H1 (cell line): ENCODE results near the gene TBC1D32. TPM values are rescaled to one million over a fixed set of nuclear protein-coding genes. Genes with fewer than 3 reads are reported as not detected.

Source experiments
- CTCF ChIA-PET: fragments of 300-600 bp; sonication (Branson Sonifier 250); formaldehyde crosslinking; loops from one replicate; lab custom pipeline; 2021; ENCODE audit not compliant: partially characterized antibody; lab: Charles Lee
- POLR2A ChIA-PET: fragments of 300-600 bp; sonication (Branson Sonifier 250); formaldehyde crosslinking; loops from one replicate; lab custom pipeline; 2021; ENCODE audit warnings: inconsistent platforms; ENCODE audit not compliant: partially characterized antibody; lab: Charles Lee
- DNase-seq, 2 experiments: peaks; one replicate each; pipeline versions ENCODE4 v3.0.0 to v3.0.0-alpha.2; 2010 to 2022; ENCODE audit warnings: low spot score in 2 of 2, low read depth in 1 of 2, mixed read lengths in 1 of 2
- FAIRE-seq: peaks from 2 replicates; lab custom pipeline; 2011; peaks lifted over from hg19 to GRCh38; lab: Jason Lieb, UNC
- H2AFZ ChIP-seq: 2 replicates; pipeline ENCODE4 v1.8.1; 2012; ENCODE audit warnings: low read length, inconsistent platforms
- H2AK5ac ChIP-seq: 2 replicates; pipeline ENCODE4 v1.6.1; 2013; ENCODE audit warnings: low read depth, low read length
- H2BK120ac ChIP-seq: replicated peaks from 2 replicates; pipeline ENCODE3; 2013; ENCODE audit warnings: low read depth, low read length, inconsistent platforms
- H2BK12ac ChIP-seq: 2 replicates; pipeline ENCODE4 v1.6.1; 2013; ENCODE audit warnings: low read depth, low read length
- H2BK15ac ChIP-seq: 2 replicates; pipeline ENCODE4 v1.6.1; 2013; ENCODE audit warnings: low read length
- H2BK20ac ChIP-seq: 2 replicates; pipeline ENCODE4 v1.6.1; 2013; ENCODE audit warnings: low read length
- H2BK5ac ChIP-seq: 2 replicates; pipeline ENCODE4 v1.6.1; 2013; ENCODE audit warnings: low read depth, low read length
- H3K14ac ChIP-seq: 2 replicates; pipeline ENCODE4 v1.6.1; 2013; ENCODE audit warnings: inconsistent platforms; ENCODE audit not compliant: insufficient read length
- H3K18ac ChIP-seq: 2 replicates; pipeline ENCODE4 v1.6.1; 2013; ENCODE audit warnings: low read length; ENCODE audit errors: extremely low read depth
- H3K23ac ChIP-seq: 2 replicates; pipeline ENCODE4 v1.6.1; 2013; ENCODE audit warnings: inconsistent platforms; ENCODE audit not compliant: insufficient read length
- H3K23me2 ChIP-seq: 2 replicates; pipeline ENCODE4 v1.6.1; 2013; ENCODE audit warnings: low read depth, low read length
- H3K27ac ChIP-seq: 2 replicates; pipeline ENCODE4 v1.6.1; 2011; ENCODE audit warnings: low read depth, low read length, inconsistent platforms
- H3K27me3 ChIP-seq, 4 experiments: replicated peaks in 1 of 4; 1 replicate in 1 of 4; 2 replicates in 3 of 4; pipeline versions ENCODE4 v1.6.1 to v1.8.1; 2011 to 2013; ENCODE audit warnings: low read length in 3 of 4, mild to moderate bottlenecking in 3 of 4, inconsistent platforms in 2 of 4, mixed read lengths in 2 of 4, moderate library complexity in 1 of 4; ENCODE audit not compliant: control insufficient read depth in 3 of 4, insufficient read depth in 3 of 4; ENCODE audit errors: extremely low read depth in 1 of 4
- H3K36me3 ChIP-seq, 4 experiments: 2 replicates each; pipeline versions ENCODE4 v1.6.1 to v1.8.1; 2011 to 2013; ENCODE audit warnings: mild to moderate bottlenecking in 4 of 4, low read length in 3 of 4, moderate library complexity in 2 of 4, control low read depth in 1 of 4, inconsistent platforms in 1 of 4; ENCODE audit not compliant: insufficient read depth in 4 of 4, control insufficient read depth in 2 of 4
- H3K4ac ChIP-seq: replicated peaks from 2 replicates; pipeline ENCODE3; 2013; ENCODE audit warnings: low read length, low read depth, mixed read lengths, inconsistent platforms; ENCODE audit not compliant: insufficient read length
- H3K4me1 ChIP-seq, 4 experiments: replicated peaks in 1 of 4; 1 replicate in 1 of 4; 2 replicates in 3 of 4; pipeline versions ENCODE4 v1.6.1 to v1.8.1; 2011 to 2013; ENCODE audit warnings: low read length in 3 of 4, inconsistent platforms in 2 of 4, mixed read lengths in 1 of 4; ENCODE audit not compliant: insufficient read depth in 4 of 4, control insufficient read depth in 3 of 4
- H3K4me2 ChIP-seq, 2 experiments: 2 replicates each; pipeline versions ENCODE4 v1.6.1 to v1.8.1; 2011 to 2013; ENCODE audit warnings: low read depth in 2 of 2, low read length in 2 of 2, control low read depth in 1 of 2, inconsistent platforms in 1 of 2, mild to moderate bottlenecking in 1 of 2; ENCODE audit not compliant: insufficient read depth in 1 of 2
- H3K4me3 ChIP-seq, 4 experiments: fragments of 200-600, 300-600 bp in 1 of 4; sonication (generic), shearing (Covaris generic), sonication (Bioruptor Twin) in 1 of 4; 2 replicates each; pipeline versions ENCODE4 v1.5.1 to v1.8.1; 2011 to 2016; ENCODE audit warnings: low read length in 4 of 4, low read depth in 3 of 4, control low read depth in 2 of 4, inconsistent platforms in 2 of 4, mild to moderate bottlenecking in 2 of 4, mixed read lengths in 1 of 4, moderate library complexity in 1 of 4; ENCODE audit not compliant: insufficient read depth in 2 of 4; ENCODE audit errors: extremely low read depth in 1 of 4
- H3K56ac ChIP-seq: replicated peaks from 2 replicates; pipeline ENCODE3; 2013; ENCODE audit warnings: low read depth, mild to moderate bottlenecking, mixed read lengths, low read length, inconsistent platforms; ENCODE audit not compliant: insufficient read length
- H3K79me1 ChIP-seq: 2 replicates; pipeline ENCODE4 v1.6.1; 2013; ENCODE audit warnings: low read depth, low read length, control low read depth
- H3K79me2 ChIP-seq, 2 experiments: 2 replicates each; pipeline versions ENCODE4 v1.6.1 to v1.8.1; 2012 to 2013; ENCODE audit warnings: low read length in 2 of 2, mild to moderate bottlenecking in 2 of 2, inconsistent platforms in 1 of 2; ENCODE audit not compliant: insufficient read depth in 2 of 2, control insufficient read depth in 1 of 2
- H3K9ac ChIP-seq, 4 experiments: replicated peaks in 1 of 4; 1 replicate in 1 of 4; 2 replicates in 3 of 4; pipeline versions ENCODE4 v1.6.1 to v1.8.1; 2011 to 2013; ENCODE audit warnings: low read depth in 3 of 4, low read length in 3 of 4, control low read depth in 2 of 4, mild to moderate bottlenecking in 2 of 4, moderate library complexity in 2 of 4, inconsistent platforms in 1 of 4; ENCODE audit errors: extremely low read depth in 1 of 4
- H3K9me3 ChIP-seq, 2 experiments: 2 replicates each; pipeline versions ENCODE4 v1.6.1 to v1.8.1; 2012 to 2013; ENCODE audit warnings: mild to moderate bottlenecking in 2 of 2, moderate library complexity in 2 of 2, control low read depth in 1 of 2, inconsistent platforms in 1 of 2, low read depth in 1 of 2, low read length in 1 of 2, mixed read lengths in 1 of 2; ENCODE audit not compliant: insufficient read depth in 2 of 2
- H4K20me1 ChIP-seq, 2 experiments: replicated peaks in 1 of 2; 2 replicates each; pipeline versions ENCODE3 to v1.8.1; 2011 to 2013; ENCODE audit warnings: inconsistent platforms in 2 of 2, low read length in 2 of 2, mild to moderate bottlenecking in 1 of 2; ENCODE audit not compliant: insufficient read depth in 2 of 2, control insufficient read depth in 1 of 2
- H4K5ac ChIP-seq: 2 replicates; pipeline ENCODE4 v1.6.1; 2013; ENCODE audit warnings: low read length, low read depth, mixed read lengths, inconsistent platforms; ENCODE audit not compliant: insufficient read length
- H4K8ac ChIP-seq: 2 replicates; pipeline ENCODE4 v1.8.0; 2013; ENCODE audit warnings: mild to moderate bottlenecking, moderate library complexity, low read length, inconsistent platforms; ENCODE audit not compliant: insufficient read depth; ENCODE audit errors: extremely low read depth
- H4K91ac ChIP-seq: replicated peaks from 2 replicates; pipeline ENCODE3; 2013; ENCODE audit warnings: low read length, mixed read lengths, inconsistent platforms; ENCODE audit not compliant: insufficient read length
- MAFK ChIP-seq: IDR thresholded peaks from 2 replicates; pipeline ENCODE4 v1.6.1; 2012; ENCODE audit warnings: low read depth, mild to moderate bottlenecking, improper control_type of control experiment, low read length
- POLR2AphosphoS5 ChIP-seq: IDR thresholded peaks from 2 replicates; pipeline ENCODE4 v1.6.1; 2011; ENCODE audit warnings: low read depth, low read length
- RNF2 ChIP-seq: fragments of 200-900, 300-1000 bp; sonication (generic); IDR thresholded peaks from 2 replicates; pipeline ENCODE4 v1.7.1; 2016; ENCODE audit warnings: borderline replicate concordance, low read depth, mild to moderate bottlenecking, antibody characterized with exemption, low read length; ENCODE audit not compliant: poor library complexity, severe bottlenecking; ENCODE audit errors: missing control alignments
- WGBS, 2 experiments: shearing (Covaris generic) in 1 of 2; methylation state at CpG; one replicate each; pipeline versions ENCODE4 v1.1.6 to v1.1.7; 2013 to 2015; ENCODE audit warnings: low lambda C conversion rate in 2 of 2, mixed read lengths in 2 of 2, inconsistent platforms in 1 of 2, low coverage in 1 of 2, missing lambda C conversion rate in 1 of 2; ENCODE audit not compliant: insufficient replicate concordance in 2 of 2, insufficient coverage in 1 of 2, insufficient read length in 1 of 2; ENCODE audit errors: extremely low coverage in 1 of 2, missing lambda C conversion rate in 1 of 2; 5-methylcytosine and 5-hydroxymethylcytosine counted together
- polyA plus RNA-seq, 7 experiments: library from polyadenylated mRNA; depleted of rRNA in 3 of 7; stranded (reverse) in 5 of 7; unstranded in 2 of 7; fragments of >200 nt in 5 of 7; fragments of 200-250 nt in 2 of 7; gene quantifications; 1 replicate in 5 of 7; 2 replicates in 1 of 7; 4 replicates in 1 of 7; pipeline versions ENCODE4 v1.2.1 to v1.2.3, GENCODE V29; 2011 to 2013; ENCODE audit warnings: missing spikeins in 2 of 7, mixed read lengths in 2 of 7
- total RNA-seq: library from RNA; stranded (reverse); fragmentation: NEBNext Ultra II Directional; extraction: Animal tissue kit (Norgen Biotek cat#: 25700); gene quantifications from 2 replicates; pipeline ENCODE4 v1.2.1, GENCODE V29; 2021

Gene TBC1D32
- total and polyA plus RNA-seq, 2 of the 8 experiments (the other 6 are each of a cell fraction or from before 2014, with no cell fraction given) = 5.3 to 7.1 TPM

DNA sequence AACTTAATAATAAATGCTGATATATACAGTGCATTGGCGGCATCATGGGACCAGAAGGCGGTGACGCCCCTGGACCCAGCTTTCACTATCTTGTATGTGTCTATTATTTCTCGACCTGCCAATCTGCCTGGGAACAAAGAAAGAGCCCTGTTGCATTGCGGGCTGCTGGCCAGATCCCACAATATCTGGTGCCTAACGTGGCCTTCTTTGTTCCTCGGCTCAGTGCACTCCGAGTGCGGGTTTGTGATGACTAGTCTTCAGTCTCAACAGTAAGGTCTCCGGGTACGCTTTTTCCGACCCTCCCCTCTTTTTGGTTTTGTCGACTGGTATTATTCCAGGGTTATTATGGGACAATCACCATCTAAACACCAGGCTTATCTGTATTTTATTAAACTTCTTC lies 291.5 kb downstream of the TBC1D32 start:
- DNase-seq (no peak), FAIRE-seq (no peak)
- Histone ChIP-seq H3K79me2 (no peaks in the 10 kb centered on the region), H2BK120ac (no peak overlapping the region), H2AK5ac (no peak overlapping the region), H3K23me2 (no peaks in the 10 kb centered on the region), H3K27ac (no peak overlapping the region), H3K4ac (no peak overlapping the region), H2BK5ac (no peak overlapping the region), H3K9me3 (peaks cover 0 to 4% of the 10 kb centered on the region in 2 experiments; a peak in 1 of 4 replicates), H4K91ac (no peak overlapping the region), H4K5ac (no peak overlapping the region), H3K27me3 (no peaks in the 10 kb centered on the region), H2BK12ac (no peak overlapping the region), H3K9ac (no peak overlapping the region), H3K4me1 (no peaks in the 10 kb centered on the region), H2BK15ac (no peak overlapping the region), H3K18ac (no peak overlapping the region), H3K14ac (no peak overlapping the region), H2BK20ac (no peak overlapping the region), H2AFZ (no peak overlapping the region), H3K4me3 (no peak overlapping the region), H3K79me1 (no peaks in the 10 kb centered on the region), H3K23ac (no peak overlapping the region), H3K56ac (no peak overlapping the region), H3K4me2 (no peak overlapping the region), H3K36me3 (no peaks in the 10 kb centered on the region), H4K20me1 (no peaks in the 10 kb centered on the region), H4K8ac (no peak overlapping the region)
- CTCF ChIA-PET = interaction anchor here (1.0 kb wide), 1 partner anchor 261 kb away, joined by 3 read pairs; no protein-coding TSS in a partner anchor
- WGBS, 2 experiments = 95% methylated on average over 13 of the region's 13 CpGs; no CpG with 5 or more reads in 1 of the 2 experiments
- POLR2A ChIA-PET = no interaction called here
- no peak for TF ChIP-seq MAFK
- no peak for TF ChIP-seq RNF2
- no peak for TF ChIP-seq POLR2AphosphoS5
